MM.1S (cell line): ENCODE measurements around the gene SLC8A1.

Source experiments
- DNase-seq: peaks from one replicate; pipeline ENCODE4 v3.0.0-alpha.2; 2015
- H2AFZ ChIP-seq: fragments of 300-600 bp; sonication (generic); 2 replicates; pipeline ENCODE4 v1.6.0; 2016; ENCODE audit warnings: antibody characterized with exemption, low read length
- H3F3A ChIP-seq: fragments of 300-600 bp; sonication (generic); 2 replicates; pipeline ENCODE4 v1.6.1; 2016; ENCODE audit warnings: mild to moderate bottlenecking, antibody characterized with exemption, low read length, moderate library complexity, mixed read lengths; ENCODE audit not compliant: insufficient read depth
- H3K27ac ChIP-seq: fragments of 300-600 bp; sonication (generic); 2 replicates; pipeline ENCODE4 v1.5.1; 2016; ENCODE audit warnings: mild to moderate bottlenecking, low read length
- H3K27me3 ChIP-seq: fragments of 300-600 bp; sonication (generic); replicated peaks from 2 replicates; pipeline ENCODE4 v1.6.0; 2016; ENCODE audit warnings: low read length; ENCODE audit not compliant: insufficient read depth
- H3K36me3 ChIP-seq: fragments of 300-600 bp; sonication (generic); replicated peaks from 2 replicates; pipeline ENCODE4 v1.6.1; 2016; ENCODE audit warnings: mild to moderate bottlenecking, low read length, mixed read lengths; ENCODE audit not compliant: insufficient read depth
- H3K4me1 ChIP-seq: fragments of 300-600 bp; sonication (generic); 2 replicates; pipeline ENCODE4 v1.6.1; 2016; ENCODE audit warnings: low read length, mixed read lengths
- H3K4me2 ChIP-seq: fragments of 300-600 bp; sonication (generic); 2 replicates; pipeline ENCODE4 v1.6.0; 2016; ENCODE audit warnings: low read depth, low read length
- H3K4me3 ChIP-seq: fragments of 300-600 bp; sonication (generic); 2 replicates; pipeline ENCODE4 v1.5.1; 2016; ENCODE audit warnings: low read length, mixed read lengths
- H3K79me2 ChIP-seq: fragments of 300-600 bp; sonication (generic); 2 replicates; pipeline ENCODE4 v1.6.1; 2016; ENCODE audit warnings: mixed run types, low read length, mixed read lengths
- H3K9ac ChIP-seq: fragments of 300-600 bp; sonication (generic); 2 replicates; pipeline ENCODE4 v1.6.1; 2016; ENCODE audit warnings: low read length, mixed read lengths
- H3K9me2 ChIP-seq: fragments of 300-600 bp; sonication (generic); replicated peaks from 2 replicates; pipeline ENCODE4 v1.6.1; 2016; ENCODE audit warnings: mild to moderate bottlenecking, low read length, mixed read lengths; ENCODE audit not compliant: insufficient read depth
- H3K9me3 ChIP-seq: fragments of 300-600 bp; sonication (generic); replicated peaks from 2 replicates; pipeline ENCODE4 v1.6.1; 2016; ENCODE audit warnings: mild to moderate bottlenecking, low read length, mixed read lengths; ENCODE audit not compliant: insufficient read depth
- H4K20me1 ChIP-seq: fragments of 300-600 bp; sonication (generic); 2 replicates; pipeline ENCODE4 v1.6.1; 2016; ENCODE audit warnings: mild to moderate bottlenecking, low read length, moderate library complexity, mixed read lengths; ENCODE audit not compliant: insufficient read depth
- CTCF ChIP-seq: fragments of 300-600 bp; sonication (generic); IDR thresholded peaks from 2 replicates; pipeline ENCODE4 v1.5.1; 2016; ENCODE audit warnings: antibody characterized with exemption, low read length, mixed read lengths
- EZH2 ChIP-seq: fragments of 300-600 bp; sonication (generic); optimal IDR thresholded peaks from 2 replicates; pipeline ENCODE3; 2017; ENCODE audit warnings: low read depth, mild to moderate bottlenecking, antibody characterized with exemption, low read length, mixed read lengths
- EZH2phosphoT487 ChIP-seq: fragments of 300-600 bp; sonication (generic); IDR thresholded peaks from 2 replicates; pipeline ENCODE4 v1.6.1; 2018; ENCODE audit warnings: antibody characterized with exemption, low read length

SLC8A1 gene

DNA sequence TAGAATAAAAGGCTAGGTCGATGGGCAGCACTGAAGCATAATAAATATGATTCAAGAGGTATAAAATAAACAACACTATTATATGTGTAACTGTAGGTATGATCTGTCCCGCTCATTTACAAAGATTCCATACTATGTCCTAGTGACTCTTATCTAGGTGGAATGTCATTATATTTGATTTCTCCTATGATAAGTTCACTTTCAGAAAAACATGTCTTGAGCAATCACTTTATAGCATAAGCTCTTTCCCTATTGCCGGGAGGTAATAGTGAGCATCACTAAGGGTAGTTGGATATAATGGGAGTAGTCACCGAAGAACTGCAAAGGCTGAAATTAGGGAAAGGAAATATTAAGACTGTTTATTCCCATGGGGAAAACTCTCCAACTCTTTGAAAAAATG is 342.5 kb downstream of the SLC8A1 start:
- no peak overlapping the region for H3K9ac ChIP-seq
- H3K9me3 ChIP-seq: no peaks in the 10 kb centered on the region
- no peaks in the 10 kb centered on the region for H3K36me3 ChIP-seq
- no peaks in the 10 kb centered on the region for H3K9me2 ChIP-seq
- H3K4me2 ChIP-seq: no peak overlapping the region
- TF ChIP-seq CTCF: no peak
- no peak for TF ChIP-seq EZH2phosphoT487
- no peak for TF ChIP-seq EZH2
- DNase-seq: no peak
- H3K79me2 ChIP-seq: no peaks in the 10 kb centered on the region
- no peaks in the 10 kb centered on the region for H3K4me1 ChIP-seq
- no peaks in the 10 kb centered on the region for H4K20me1 ChIP-seq
- H3F3A ChIP-seq: no peaks in the 10 kb centered on the region
- H2AFZ ChIP-seq: no peak overlapping the region
- no peak overlapping the region for H3K27ac ChIP-seq
- no peak overlapping the region for H3K4me3 ChIP-seq
- no peaks in the 10 kb centered on the region for H3K27me3 ChIP-seq

GRCh38 chr2:40108851-40109250 is 343.0 kb downstream of the SLC8A1 start:
- Histone ChIP-seq H2AFZ (no peak overlapping the region), H4K20me1 (no peaks in the 10 kb centered on the region), H3K27ac (no peak overlapping the region), H3K9me3 (no peaks in the 10 kb centered on the region), H3F3A (no peaks in the 10 kb centered on the region), H3K9me2 (no peaks in the 10 kb centered on the region), H3K9ac (no peak overlapping the region), H3K36me3 (no peaks in the 10 kb centered on the region), H3K79me2 (no peaks in the 10 kb centered on the region), H3K4me1 (no peaks in the 10 kb centered on the region), H3K4me2 (no peak overlapping the region), H3K27me3 (no peaks in the 10 kb centered on the region), H3K4me3 (no peak overlapping the region)
- no peak for DNase-seq
- TF ChIP-seq EZH2 (no peak), CTCF (no peak), EZH2phosphoT487 (no peak)

GRCh38 chr2:40106061-40106460 is 345.8 kb downstream of the SLC8A1 start:
- Histone ChIP-seq H3K36me3 (no peaks in the 10 kb centered on the region), H3K9me3 (no peaks in the 10 kb centered on the region), H4K20me1 (no peaks in the 10 kb centered on the region), H2AFZ (no peak overlapping the region), H3K4me1 (0 out of 2 replicates have a peak, but pooled peaks cover 6% of the 10 kb centered on the region), H3K9me2 (no peaks in the 10 kb centered on the region), H3K79me2 (no peaks in the 10 kb centered on the region), H3K27me3 (no peaks in the 10 kb centered on the region), H3K4me2 (no peak overlapping the region), H3F3A (no peaks in the 10 kb centered on the region), H3K4me3 (no peak overlapping the region), H3K27ac (no peak overlapping the region), H3K9ac (no peak overlapping the region)
- DNase-seq: no peak
- TF ChIP-seq CTCF: no peak
- no peak for TF ChIP-seq EZH2
- no peak for TF ChIP-seq EZH2phosphoT487
